DMS153 (cell line): ENCODE data around the gene KCTD5.

Experiments
- DNase-seq: peaks from one replicate; lab custom pipeline; 2025; lab: John Stamatoyannopoulos, UW

KCTD5 gene

GRCh38 chr16:2726923-2727322, 44.6 kb downstream of the KCTD5 start:
- DNase-seq = no peak

GRCh38 chr16:2728034-2728433, 45.7 kb downstream of the KCTD5 start:
- no peak for DNase-seq

GRCh38 chr16:2734844-2735515, 52.7 kb downstream of the KCTD5 start:
- DNase-seq = no peak

- no peak for DNase-seq
These were observed 54.3 kb downstream of the KCTD5 start for GRCh38 chr16:2736476-2737237.

- DNase-seq = no peak
These were observed 54.9 kb downstream of the KCTD5 start for GRCh38 chr16:2737238-2737605.

GRCh38 chr16:2737895-2738418, 55.6 kb downstream of the KCTD5 start:
- no peak for DNase-seq

- no peak for DNase-seq
These were observed 56.3 kb downstream of the KCTD5 start for GRCh38 chr16:2738615-2739014.

GRCh38 chr16:2739625-2740430, 57.5 kb downstream of the KCTD5 start:
- DNase-seq = no peak

- no peak for DNase-seq
These were observed 58.2 kb downstream of the KCTD5 start for GRCh38 chr16:2740476-2740875.

- no peak for DNase-seq
These were observed 58.8 kb downstream of the KCTD5 start for GRCh38 chr16:2741168-2741567.

GRCh38 chr16:2742323-2743006, 60.1 kb downstream of the KCTD5 start:
- no peak for DNase-seq

- DNase-seq = no peak
These were observed 60.9 kb downstream of the KCTD5 start for GRCh38 chr16:2743007-2743810.

- DNase-seq = no peak
These were observed 62.4 kb downstream of the KCTD5 start for GRCh38 chr16:2744711-2745110.

- no peak for DNase-seq
These were observed 63.0 kb downstream of the KCTD5 start for GRCh38 chr16:2745116-2745890.

- no peak for DNase-seq
These were observed 63.6 kb downstream of the KCTD5 start for GRCh38 chr16:2745961-2746360.

GRCh38 chr16:2748757-2749455, 66.6 kb downstream of the KCTD5 start:
- DNase-seq = no peak

GRCh38 chr16:2749476-2749875, 67.2 kb downstream of the KCTD5 start:
- DNase-seq = no peak

GRCh38 chr16:2749936-2750335, 67.6 kb downstream of the KCTD5 start:
- DNase-seq = no peak

GRCh38 chr16:2751577-2752034, 69.3 kb downstream of the KCTD5 start:
- DNase-seq = no peak
